GM21381 (cell line): ENCODE measurements around the gene ERCC6L2.

Source experiments
- ATAC-seq: cut with Tn5 transposase; IDR thresholded peaks from one replicate; pipeline ENCODE4 v1.9.1; 2021; ENCODE audit warnings: mild to moderate bottlenecking, moderate library complexity; ENCODE audit not compliant: unreplicated experiment

The ERCC6L2 gene

GRCh38 chr9:95971815-95972214, 96.3 kb downstream of the ERCC6L2 start:
- ATAC-seq: no peak

DNA sequence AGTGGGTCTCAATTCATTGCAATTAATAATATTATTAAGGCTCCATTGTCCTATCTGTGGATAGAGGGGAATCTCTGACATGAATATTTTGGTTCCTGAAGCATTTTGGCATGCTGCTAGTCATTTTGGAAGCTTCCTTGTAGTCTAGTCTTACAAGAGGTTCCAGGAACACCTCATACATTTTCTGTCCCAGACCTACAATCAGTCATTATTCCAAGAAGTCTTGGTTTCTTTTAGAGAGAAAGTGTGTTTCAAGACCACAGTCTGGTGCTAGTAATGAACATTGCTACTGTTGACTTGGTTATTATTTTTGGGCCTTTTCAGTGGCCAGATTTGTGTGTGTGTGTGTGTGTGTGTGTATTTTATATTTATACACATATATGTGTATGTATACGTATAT, 98.9 kb downstream of the ERCC6L2 start:
- ATAC-seq: no peak

DNA sequence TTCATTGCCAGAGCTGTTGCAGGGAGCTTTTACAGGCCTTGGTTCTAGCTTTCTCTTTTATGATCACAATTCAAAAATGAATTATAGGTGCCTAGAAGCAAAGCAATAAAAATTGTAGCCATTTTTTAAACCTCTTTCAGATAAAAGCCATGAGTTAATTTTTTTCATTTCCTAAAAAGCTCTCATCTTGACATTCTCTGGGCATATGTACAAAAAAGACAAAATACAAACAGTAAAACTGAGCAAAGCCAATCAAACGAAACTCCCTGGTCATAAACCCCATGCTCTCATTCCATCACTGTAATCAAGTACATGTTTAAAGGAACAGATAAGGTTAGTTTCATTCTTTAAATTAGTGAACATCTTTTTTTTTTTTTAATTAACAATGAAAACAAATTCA, 101.9 kb downstream of the ERCC6L2 start:
- ATAC-seq: no peak

- no peak for ATAC-seq
Measured at GRCh38 chr9:95978106-95978505, 102.6 kb downstream of the ERCC6L2 start.

- no peak for ATAC-seq
Measured at GRCh38 chr9:95979446-95979845, 104.0 kb downstream of the ERCC6L2 start.

DNA sequence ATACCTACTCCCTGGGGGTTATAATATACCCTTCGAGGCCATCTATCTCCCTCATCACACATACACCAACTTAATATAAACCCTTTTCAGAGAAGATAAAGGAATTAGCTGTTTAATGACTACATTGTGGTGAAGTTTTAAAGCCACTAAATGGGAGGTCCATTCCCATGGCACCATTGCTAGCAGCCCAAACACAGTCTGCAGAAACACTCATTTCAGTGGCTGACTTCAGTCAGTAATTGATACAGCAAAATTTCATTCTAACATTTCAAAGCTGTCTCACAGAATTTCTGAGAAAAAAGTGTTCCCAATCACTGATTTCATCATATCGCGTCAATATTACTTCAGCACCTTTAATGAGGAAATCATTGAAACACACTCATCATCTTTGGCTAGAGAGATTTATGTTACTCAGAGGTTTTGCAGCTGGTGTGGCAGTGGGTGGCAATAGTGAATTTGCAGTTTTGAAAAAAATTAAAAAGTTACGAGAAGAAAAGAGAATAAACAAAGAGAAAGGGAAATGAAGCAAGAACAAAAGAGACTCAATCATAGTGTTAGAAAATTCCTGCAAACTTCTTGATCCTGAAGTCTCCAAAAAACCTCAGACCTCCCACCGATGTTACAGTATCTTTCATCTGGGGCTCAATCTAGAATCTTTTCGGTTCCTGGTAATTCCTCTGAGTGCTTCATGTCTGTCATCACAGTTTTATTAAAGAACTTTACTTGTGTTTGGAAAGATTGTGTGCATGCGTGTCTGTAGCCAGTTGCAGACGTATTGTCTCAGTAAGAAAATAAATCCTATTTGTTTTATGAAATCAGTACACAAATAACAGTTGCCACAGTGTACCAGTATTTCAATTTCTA, 105.0 kb downstream of the ERCC6L2 start:
- no peak for ATAC-seq

DNA sequence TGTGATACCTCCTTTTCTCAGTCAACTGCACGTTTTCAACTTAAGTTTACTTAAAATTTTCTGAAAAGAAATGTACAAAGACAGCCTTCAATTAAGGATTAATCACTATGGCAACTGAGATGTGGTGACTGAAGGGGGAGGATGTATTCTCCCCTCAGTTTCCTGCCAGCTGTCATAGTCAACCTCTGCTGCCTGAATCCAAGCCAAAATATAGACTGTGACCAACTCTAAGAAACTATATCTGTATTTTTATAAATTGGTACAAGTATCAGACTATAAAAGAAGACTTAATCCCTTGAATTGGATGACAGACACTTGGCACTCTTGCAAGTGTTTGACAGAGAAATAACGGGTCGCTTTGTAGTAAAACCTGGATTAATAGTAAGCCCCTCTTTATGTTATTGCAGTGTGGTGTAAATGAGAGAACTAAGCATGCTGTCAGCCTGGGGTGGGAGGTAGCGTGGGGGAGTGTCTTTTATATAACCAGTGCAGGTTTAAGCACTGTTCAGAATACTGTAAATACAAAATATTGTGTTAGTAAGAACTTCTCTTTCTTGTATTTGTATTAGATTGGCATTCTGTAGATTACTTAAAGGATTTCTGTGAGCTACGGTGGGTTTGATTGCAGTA, 106.4 kb downstream of the ERCC6L2 start:
- ATAC-seq: no peak

DNA sequence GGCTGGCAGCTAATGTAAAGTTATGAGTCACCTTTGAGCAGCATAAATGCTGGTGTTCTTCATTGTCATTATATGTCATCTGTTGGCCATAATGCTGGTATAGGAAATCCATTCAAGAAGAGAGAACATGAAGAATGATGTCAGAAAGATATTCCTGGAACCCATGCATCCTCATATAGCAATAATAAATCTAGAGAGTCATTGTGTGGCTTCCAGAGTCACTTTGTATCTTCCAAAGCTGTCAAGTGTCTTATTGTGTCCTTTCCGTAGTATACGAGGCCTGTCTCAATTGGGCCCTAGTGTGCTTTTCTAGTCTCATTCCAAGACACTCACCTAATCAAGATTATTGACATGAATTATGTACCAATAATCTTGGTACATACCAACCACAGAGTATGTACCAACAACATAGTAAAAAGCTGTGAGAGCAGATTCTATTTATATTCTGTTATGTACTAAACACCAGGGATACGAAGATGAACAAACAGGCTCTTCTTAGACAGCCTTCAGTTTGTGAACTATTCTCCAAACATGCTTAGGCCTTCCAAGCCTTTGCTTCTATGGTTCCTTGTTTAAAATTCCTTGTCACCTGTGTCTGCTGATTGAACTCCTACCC, 110.1 kb downstream of the ERCC6L2 start:
- no peak for ATAC-seq

- ATAC-seq: no peak
Measured at GRCh38 chr9:95989297-95989696, 113.8 kb downstream of the ERCC6L2 start.

DNA sequence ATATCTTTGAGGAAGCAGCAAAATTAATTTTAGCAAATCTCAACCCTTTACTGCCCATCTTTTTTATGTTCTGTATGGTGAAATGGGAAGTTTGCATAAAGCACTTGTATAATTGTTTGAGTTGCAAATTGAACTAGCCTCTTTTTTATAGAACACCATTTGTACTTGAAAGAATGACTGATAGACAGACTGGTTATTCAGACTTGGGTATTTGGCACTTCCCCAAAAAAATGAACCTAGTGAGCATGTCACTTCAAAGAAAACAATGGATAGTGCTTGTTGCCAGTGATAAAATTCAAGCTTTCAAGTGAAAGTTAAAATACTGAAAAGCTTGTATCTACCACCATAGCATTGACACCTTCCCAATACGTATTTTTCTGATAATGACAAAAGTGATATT, 115.8 kb downstream of the ERCC6L2 start:
- no peak for ATAC-seq

DNA sequence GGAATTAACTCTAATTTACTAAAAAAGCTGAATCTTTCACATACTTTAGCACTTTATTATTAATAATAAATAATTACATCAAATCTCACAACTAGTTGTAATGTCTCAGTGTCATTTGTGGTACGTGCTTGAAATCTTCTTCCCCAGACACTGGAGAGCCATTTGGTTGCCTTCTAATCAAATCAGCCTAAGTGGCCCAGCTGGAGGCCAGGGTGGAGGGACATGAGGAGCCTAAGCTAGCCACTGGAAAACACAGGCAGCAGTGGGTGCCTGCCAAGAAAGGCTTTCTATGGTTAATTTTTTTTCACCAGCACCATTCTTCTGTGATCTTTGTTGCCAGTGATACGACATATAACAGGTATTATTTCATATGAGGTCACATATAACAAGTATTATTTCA, 117.0 kb downstream of the ERCC6L2 start:
- ATAC-seq: no peak

GRCh38 chr9:95993337-95993736, 117.8 kb downstream of the ERCC6L2 start:
- no peak for ATAC-seq

DNA sequence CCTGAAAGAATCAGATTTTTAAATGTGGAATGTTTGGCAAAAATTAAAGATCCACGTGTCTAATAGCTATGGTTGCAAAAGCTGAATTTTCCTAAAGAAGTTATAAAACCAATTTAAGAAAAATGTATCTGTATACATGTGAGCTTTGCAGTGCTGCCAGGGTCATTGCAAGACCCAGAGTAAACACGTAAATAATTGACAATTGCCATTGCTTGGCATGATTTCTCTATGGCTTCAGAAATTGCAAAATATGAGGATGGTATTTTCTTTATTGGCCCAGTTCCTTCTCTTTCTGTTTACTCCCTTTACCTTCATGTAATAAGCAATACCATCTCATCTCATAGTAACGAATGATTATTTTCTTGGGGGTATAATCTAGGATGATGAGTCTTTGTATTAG, 123.9 kb downstream of the ERCC6L2 start:
- no peak for ATAC-seq

- ATAC-seq: no peak
Measured at GRCh38 chr9:96004379-96004778, 128.9 kb downstream of the ERCC6L2 start.

DNA sequence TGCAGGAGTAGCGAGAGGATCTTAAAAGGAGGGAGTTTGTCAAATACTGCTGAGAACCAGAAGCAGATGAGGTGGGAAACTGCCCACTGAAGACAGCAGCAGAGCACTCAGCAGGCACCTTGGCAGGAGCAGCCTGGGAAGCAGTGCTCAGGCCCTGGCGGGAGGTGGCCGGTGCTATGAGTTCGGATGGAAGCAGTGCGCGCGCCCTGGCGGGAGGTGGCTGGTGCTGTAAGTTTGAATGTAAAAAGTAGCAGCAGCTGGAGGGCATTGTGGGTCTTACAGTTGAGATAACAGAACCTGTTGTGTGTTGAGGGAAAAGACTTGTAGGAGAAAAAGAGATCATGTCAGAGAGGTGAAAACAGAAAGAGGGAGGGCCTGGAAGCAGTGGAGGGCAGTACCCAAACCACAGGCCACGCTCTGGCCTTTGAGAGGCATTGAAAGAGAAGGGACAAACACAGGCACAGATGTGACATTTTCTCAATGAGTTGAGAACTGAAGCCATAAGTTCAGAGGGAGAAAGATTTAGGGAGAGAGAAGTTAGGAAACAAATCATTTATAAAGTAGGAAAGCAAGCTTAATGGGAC, 130.9 kb downstream of the ERCC6L2 start:
- no peak for ATAC-seq

DNA sequence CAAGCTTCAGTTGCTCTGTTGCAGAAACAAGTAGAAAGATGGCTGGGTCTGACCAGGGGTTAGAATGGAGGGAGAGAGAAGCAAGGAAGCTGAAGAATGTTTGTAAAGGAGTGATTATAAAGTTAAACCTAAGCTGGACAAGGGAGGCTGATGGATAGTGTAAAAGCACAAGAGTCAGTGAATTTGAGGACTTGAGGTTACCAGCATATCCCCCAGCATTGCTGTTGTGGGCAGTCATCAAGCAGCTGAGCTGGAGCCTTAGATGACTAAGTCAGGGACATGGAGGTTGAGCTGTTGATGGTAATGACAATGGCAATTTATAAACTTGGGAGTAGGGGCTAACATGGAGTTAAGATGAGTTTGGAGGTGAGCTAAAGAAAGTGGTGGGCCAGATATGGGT, 131.5 kb downstream of the ERCC6L2 start:
- no peak for ATAC-seq

DNA sequence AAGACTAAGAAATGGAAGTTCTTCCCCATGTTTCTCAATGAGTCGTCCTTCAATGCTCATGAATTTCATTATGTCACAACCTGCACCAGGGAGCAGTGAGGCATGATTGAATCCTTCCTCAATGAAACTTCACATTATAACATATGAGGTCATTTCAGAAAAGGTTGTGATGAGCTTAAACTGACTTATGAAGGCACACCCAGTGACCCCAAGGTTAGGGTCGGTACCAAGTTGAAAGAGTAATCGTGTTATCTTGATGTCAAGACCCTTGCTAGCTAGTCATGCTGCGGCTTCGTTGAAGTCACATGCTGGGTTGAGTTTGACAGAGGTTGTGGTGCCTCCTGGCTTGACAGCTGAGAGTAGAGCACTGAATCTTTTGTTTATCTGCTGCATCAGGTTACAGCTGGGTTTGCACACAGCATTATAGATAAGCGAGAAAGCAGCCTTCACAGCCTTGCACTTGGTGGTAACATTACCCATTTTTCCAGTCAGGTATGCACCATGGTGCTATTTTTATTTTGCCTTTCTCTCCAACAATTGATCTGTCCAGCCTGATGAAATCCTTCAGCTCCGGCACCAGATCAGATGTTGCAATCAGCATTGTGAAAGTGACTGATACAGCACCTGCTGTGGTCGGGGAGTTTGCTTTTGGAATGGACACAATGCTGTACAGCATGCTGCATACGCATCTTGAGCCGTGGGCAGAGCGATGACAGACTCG, 133.2 kb downstream of the ERCC6L2 start:
- no peak for ATAC-seq

DNA sequence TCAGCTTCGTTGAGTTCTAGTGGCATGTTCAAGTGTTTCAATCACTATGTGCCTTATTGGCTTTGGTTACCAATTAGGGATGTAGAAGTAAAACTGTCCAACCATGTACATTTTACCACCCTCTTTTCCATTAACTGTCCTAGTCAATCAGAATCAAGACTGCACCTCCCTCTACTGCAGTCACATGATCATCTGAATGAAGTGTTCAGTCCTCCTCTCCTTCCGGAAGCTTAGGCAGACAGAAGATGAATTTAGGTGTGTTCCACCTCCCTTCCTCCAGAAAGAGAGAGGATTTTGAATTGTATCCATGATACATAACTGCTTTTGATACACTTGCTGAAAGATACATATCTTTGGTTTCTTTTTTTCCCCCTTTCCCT, 133.7 kb downstream of the ERCC6L2 start:
- no peak for ATAC-seq

GRCh38 chr9:96009690-96010472, 134.4 kb downstream of the ERCC6L2 start:
- ATAC-seq: no peak

DNA sequence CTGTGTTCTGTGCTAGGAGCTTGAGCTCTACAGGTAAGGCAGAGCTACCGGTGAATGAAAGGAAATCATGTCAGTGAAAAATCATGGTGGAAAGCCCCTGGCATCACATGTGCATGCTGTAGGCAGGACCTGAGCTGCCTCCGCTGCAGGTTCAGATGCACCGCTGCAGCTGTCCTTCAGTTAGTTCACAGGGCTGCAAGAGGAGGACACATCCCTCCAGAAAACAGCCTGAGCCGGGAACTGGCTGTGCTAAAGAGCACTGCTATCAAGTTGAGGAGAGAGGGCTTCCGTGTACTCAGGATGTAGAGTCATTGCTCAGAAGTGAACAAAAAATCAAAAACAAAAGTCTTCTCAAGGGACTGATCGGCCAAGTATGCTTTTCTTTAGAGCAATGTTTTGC, 138.6 kb downstream of the ERCC6L2 start:
- no peak for ATAC-seq
